SHP77 (cell line): Measurements from ENCODE around the gene BTBD18.
A peak's percentile ranks its signal among the peaks of the same experiment; 100 is the strongest.

Source experiments
- DNase-seq, 2 experiments: peaks; one replicate each; lab custom pipeline; 2025; lab: John Stamatoyannopoulos, UW

The BTBD18 gene

GRCh38 chr11:57751676-57752253 lies at the start of gene BTBD18:
BTBD18 (minus strand) TSS chr11:57751819; CDS start chr11:57751188, 631 bp downstream.
- DNase-seq, result peak; percentile 3

GRCh38 chr11:57801183-57801485 lies 49.5 kb upstream of the BTBD18 start:
- no peak for DNase-seq

- DNase-seq, result peak; percentile 49 to 58
Observed at GRCh38 chr11:57800444-57801182, 49.0 kb upstream of the BTBD18 start.

GRCh38 chr11:57798905-57799559 lies 47.4 kb upstream of the BTBD18 start:
- DNase-seq, result no peak

GRCh38 chr11:57793351-57794115 lies 41.9 kb upstream of the BTBD18 start:
- DNase-seq, result no peak

- DNase-seq, result no peak
Observed at GRCh38 chr11:57792870-57793269, 41.3 kb upstream of the BTBD18 start.

GRCh38 chr11:57792060-57792541 lies 40.5 kb upstream of the BTBD18 start:
- no peak for DNase-seq

GRCh38 chr11:57791321-57792059 lies 39.9 kb upstream of the BTBD18 start:
- DNase-seq, result no peak

GRCh38 chr11:57788703-57789088 lies 37.1 kb upstream of the BTBD18 start:
- no peak for DNase-seq

GRCh38 chr11:57787920-57788702 lies 36.5 kb upstream of the BTBD18 start:
- DNase-seq, result no peak

GRCh38 chr11:57787006-57787604 lies 35.5 kb upstream of the BTBD18 start:
- no peak for DNase-seq

GRCh38 chr11:57786436-57786835 lies 34.8 kb upstream of the BTBD18 start:
- no peak for DNase-seq

- no peak for DNase-seq
Observed at GRCh38 chr11:57785072-57785471, 33.5 kb upstream of the BTBD18 start.

- DNase-seq, result no peak
Observed at GRCh38 chr11:57781529-57781943, 29.9 kb upstream of the BTBD18 start.

- DNase-seq, result no peak
Observed at GRCh38 chr11:57779276-57779675, 27.7 kb upstream of the BTBD18 start.

- DNase-seq, result peak in 1 of 2 experiments; percentile 3
Observed at GRCh38 chr11:57778318-57779037, 26.9 kb upstream of the BTBD18 start.

- no peak for DNase-seq
Observed at GRCh38 chr11:57777969-57778317, 26.3 kb upstream of the BTBD18 start.

- no peak for DNase-seq
Observed at GRCh38 chr11:57776577-57777210, 25.1 kb upstream of the BTBD18 start.

- DNase-seq, result no peak
Observed at GRCh38 chr11:57776031-57776521, 24.5 kb upstream of the BTBD18 start.
